Measurements from ENCODE around the gene MRPS26. TPM values are rescaled to one million over a fixed set of nuclear protein-coding genes. Genes with fewer than 3 reads are reported as not detected.

The MRPS26 gene
- total RNA-seq (2022; extraction: Qiagen RNA extraction), result 102 to 153 TPM (median 148 TPM) in 5 replicates

DNA sequence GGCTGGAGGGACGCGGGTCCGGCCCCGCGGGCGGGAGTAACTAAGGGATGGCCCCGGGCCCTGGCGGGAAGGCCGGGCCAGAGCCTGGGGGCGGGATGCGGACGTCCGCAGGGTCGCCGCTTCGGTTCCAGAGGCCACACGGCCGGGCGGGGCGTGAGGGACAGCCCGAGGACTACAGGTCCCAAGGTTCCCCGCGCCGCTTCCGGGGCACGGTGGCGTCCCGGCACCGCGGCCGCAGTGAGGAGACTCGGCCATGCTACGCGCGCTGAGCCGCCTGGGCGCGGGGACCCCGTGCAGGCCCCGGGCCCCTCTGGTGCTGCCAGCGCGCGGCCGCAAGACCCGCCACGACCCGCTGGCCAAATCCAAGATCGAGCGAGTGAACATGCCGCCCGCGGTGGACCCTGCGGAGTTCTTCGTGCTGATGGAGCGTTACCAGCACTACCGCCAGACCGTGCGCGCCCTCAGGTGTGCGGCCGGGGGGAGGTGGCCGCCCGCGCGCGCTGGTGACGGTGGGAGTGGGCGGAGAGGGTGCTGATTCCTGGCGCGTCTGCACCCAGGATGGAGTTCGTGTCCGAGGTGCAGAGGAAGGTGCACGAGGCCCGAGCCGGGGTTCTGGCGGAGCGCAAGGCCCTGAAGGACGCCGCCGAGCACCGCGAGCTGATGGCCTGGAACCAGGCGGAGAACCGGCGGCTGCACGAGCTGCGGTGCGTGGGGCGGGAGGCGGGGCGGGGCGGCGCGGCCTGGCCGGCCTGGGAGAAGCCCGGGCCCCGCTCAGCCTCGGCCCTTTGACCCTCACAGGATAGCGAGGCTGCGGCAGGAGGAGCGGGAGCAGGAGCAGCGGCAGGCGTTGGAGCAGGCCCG lies at the start of gene MRPS26:
Gene MRPS26 (plus strand): TSS at position 237 of the 861 bp plus-strand sequence. CDS start 17 bp downstream, at position 254.

DNA sequence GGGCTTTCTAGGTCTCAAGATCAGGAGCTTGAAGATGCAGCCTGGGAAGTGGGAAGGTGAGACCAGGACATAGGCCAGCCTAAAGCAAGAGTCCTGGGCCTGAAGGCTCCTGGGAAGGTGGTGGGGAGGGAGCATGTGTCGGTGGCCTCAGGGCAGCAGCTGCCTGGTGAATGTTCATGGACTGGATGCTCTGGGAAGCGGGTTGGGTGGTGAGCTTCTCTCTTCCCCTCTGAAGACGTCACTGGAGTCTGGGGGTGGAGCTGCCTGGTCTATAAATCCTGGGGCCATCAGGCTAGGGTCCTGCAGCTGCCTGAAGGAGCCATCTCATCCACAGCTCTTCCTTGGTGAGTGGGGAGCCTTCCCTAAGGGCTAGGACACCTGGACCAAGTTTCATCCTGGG lies 2.5 kb upstream of the MRPS26 start, which contains the start of gene GNRH2:
Gene GNRH2 (plus strand): TSS at position 301 of the 400 bp plus-strand sequence. CDS start 793 bp downstream, outside the sequence.

DNA sequence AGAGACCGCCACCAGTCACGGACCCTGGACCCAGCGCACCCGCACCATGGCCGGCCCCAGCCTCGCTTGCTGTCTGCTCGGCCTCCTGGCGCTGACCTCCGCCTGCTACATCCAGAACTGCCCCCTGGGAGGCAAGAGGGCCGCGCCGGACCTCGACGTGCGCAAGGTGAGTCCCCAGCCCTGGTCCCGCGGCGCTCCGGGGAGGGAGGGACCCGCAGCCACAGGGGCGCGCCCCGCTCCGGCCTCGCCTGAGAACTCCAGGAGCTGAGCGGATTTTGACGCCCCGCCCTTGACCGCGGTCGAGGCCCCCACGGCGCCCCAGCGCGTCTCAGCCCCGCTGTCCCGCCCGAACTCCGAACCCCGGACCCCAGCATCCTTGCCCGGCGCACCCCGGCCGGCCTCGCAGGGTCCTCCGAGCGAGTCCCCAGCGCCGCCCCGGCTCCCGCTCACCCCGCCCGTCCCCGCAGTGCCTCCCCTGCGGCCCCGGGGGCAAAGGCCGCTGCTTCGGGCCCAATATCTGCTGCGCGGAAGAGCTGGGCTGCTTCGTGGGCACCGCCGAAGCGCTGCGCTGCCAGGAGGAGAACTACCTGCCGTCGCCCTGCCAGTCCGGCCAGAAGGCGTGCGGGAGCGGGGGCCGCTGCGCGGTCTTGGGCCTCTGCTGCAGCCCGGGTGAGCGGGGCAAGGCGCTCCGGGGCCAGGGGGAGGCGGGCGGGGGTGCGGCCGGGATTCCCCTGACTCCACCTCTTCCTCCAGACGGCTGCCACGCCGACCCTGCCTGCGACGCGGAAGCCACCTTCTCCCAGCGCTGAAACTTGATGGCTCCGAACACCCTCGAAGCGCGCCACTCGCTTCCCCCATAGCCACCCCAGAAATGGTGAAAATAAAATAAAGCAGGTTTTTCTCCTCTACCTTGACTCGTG lies 26.0 kb downstream of the MRPS26 start, which contains the start of gene OXT:
Gene OXT (plus strand): TSS at position 11 of the 920 bp plus-strand sequence. CDS start 36 bp downstream, at position 47.

DNA sequence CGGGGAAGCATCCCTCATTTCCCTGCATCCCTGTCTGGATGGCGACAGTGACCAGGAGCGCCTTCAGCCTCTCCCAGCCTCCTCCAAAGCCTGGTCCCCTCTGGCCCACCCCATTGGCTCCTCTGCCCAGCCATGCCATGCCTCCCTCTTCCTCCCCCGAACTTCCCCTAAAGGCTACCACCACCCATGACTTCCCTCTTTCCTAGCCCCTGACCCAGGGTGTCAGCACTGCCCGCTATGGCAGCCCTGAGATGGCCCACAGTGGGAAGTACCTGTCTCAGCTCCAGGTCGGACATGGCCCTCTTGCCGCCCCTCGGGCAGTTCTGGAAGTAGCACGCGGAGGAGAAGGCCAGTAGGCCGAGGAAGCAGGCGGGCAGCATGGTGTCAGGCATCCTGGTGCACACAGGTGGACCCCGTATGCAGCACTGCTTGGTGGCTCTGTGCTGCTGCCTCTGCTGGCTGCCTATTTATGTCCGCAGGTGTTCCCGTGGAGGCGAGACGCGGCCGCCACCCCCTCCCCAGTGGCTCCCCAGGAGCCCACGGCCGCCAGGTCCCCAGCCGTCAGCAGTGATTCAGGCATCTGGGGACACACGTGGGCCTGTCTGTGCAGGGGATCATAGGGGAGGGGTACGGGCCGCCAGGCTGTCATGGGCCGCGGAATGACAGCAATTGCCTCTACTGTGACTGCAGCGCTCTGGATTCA lies 38.6 kb downstream of the MRPS26 start, which contains the start of gene AVP:
Gene AVP (minus strand): TSS at position 442 of the 703 bp plus-strand sequence. CDS start 50 bp downstream, at position 392.

Other genes starting within 250 kb of the MRPS26 start
- 0.06 TPM in 1 of 5 replicates, not detected in the others for gene CPXM1, start 245.4 kb upstream of the MRPS26 start, total RNA-seq (2022; extraction: Qiagen RNA extraction)
- 0.28 to 0.69 TPM (median 0.53 TPM) in 5 replicates for gene C20orf141, start 231.1 kb upstream of the MRPS26 start, total RNA-seq (2022; extraction: Qiagen RNA extraction)
- 0.03 to 0.07 TPM in 2 of 5 replicates, not detected in the others for gene TMEM239, start 229.7 kb upstream of the MRPS26 start, total RNA-seq (2022; extraction: Qiagen RNA extraction)
- 19.7 to 28.2 TPM (median 26.6 TPM) in 5 replicates for gene PCED1A, start 205.4 kb upstream of the MRPS26 start, total RNA-seq (2022; extraction: Qiagen RNA extraction)
- 27.3 to 34.0 TPM (median 32.0 TPM) in 5 replicates for gene VPS16, start 205.3 kb upstream of the MRPS26 start, total RNA-seq (2022; extraction: Qiagen RNA extraction)
- gene PTPRA, start 172.6 kb upstream of the MRPS26 start, total RNA-seq (2022; extraction: Qiagen RNA extraction), result 31.3 to 43.9 TPM (median 37.7 TPM) in 5 replicates
- gene GNRH2, start 2.4 kb upstream of the MRPS26 start, total RNA-seq (2022; extraction: Qiagen RNA extraction), result 0.16 to 0.34 TPM (median 0.27 TPM) in 4 of 5 replicates, not detected in the other
- gene OXT, start 25.6 kb downstream of the MRPS26 start, total RNA-seq (2022; extraction: Qiagen RNA extraction), result not detected in 5 replicates
- not detected in 5 replicates for gene AVP, start 38.7 kb downstream of the MRPS26 start, total RNA-seq (2022; extraction: Qiagen RNA extraction)
- gene FASTKD5, start 113.8 kb downstream of the MRPS26 start, total RNA-seq (2022; extraction: Qiagen RNA extraction), result 48.8 to 58.9 TPM (median 51.6 TPM) in 5 replicates
- 4.9 to 6.4 TPM (median 5.7 TPM) in 5 replicates for gene UBOX5, start 113.8 kb downstream of the MRPS26 start, total RNA-seq (2022; extraction: Qiagen RNA extraction)
- gene LZTS3, start 127.5 kb downstream of the MRPS26 start, total RNA-seq (2022; extraction: Qiagen RNA extraction), result 4.7 to 5.7 TPM (median 5.2 TPM) in 5 replicates
- gene DDRGK1, start 158.6 kb downstream of the MRPS26 start, total RNA-seq (2022; extraction: Qiagen RNA extraction), result 79.1 to 103 TPM (median 95.7 TPM) in 5 replicates
- 129 to 141 TPM (median 133 TPM) in 5 replicates for gene ITPA, start 163.4 kb downstream of the MRPS26 start, total RNA-seq (2022; extraction: Qiagen RNA extraction)
- gene SLC4A11, start 193.1 kb downstream of the MRPS26 start, total RNA-seq (2022; extraction: Qiagen RNA extraction), result 9.2 to 15.1 TPM (median 13.6 TPM) in 5 replicates

Data from A549 treated with Hydrocortisone at 1 μM for 4 hours (cell line).